Lung (tissue), 12 donors: ENCODE results near the gene ZNF532. TPM values are rescaled to one million over a fixed set of nuclear protein-coding genes. Genes with fewer than 3 reads are reported as not detected.

Source experiments
- ATAC-seq: fragments of 200-7000 bp; cut with Tn5 transposase; one replicate; pipeline ENCODE4 v1.9.1; 2020; ENCODE audit warnings: moderate number of reproducible peaks; ENCODE audit not compliant: insufficient read depth, low FRiP score
- DNase-seq, 3 donors: peaks; one replicate each; pipeline ENCODE4 v3.0.0-alpha.2; 2013 to 2017
- H3K27ac ChIP-seq, 2 donors: one replicate each; pipeline ENCODE4 v1.5.1; 2013; ENCODE audit warnings: mild to moderate bottlenecking in 2 of 2, moderate library complexity in 2 of 2, control low read depth in 1 of 2, inconsistent platforms in 1 of 2, low read depth in 1 of 2, low read length in 1 of 2
- H3K27me3 ChIP-seq, 3 donors: one replicate each; pipeline ENCODE4 v1.5.1; 2013; ENCODE audit warnings: low read length in 2 of 3; ENCODE audit not compliant: control insufficient read depth in 3 of 3, insufficient read depth in 3 of 3
- H3K36me3 ChIP-seq, 4 donors: one replicate each; pipeline ENCODE4 v1.5.1; 2013; ENCODE audit warnings: low read length in 4 of 4, mild to moderate bottlenecking in 1 of 4, moderate library complexity in 1 of 4; ENCODE audit not compliant: control insufficient read depth in 4 of 4, insufficient read depth in 4 of 4
- H3K4me1 ChIP-seq, 5 donors: one replicate each; pipeline ENCODE4 v1.5.1; 2013; ENCODE audit warnings: low read length in 5 of 5, mild to moderate bottlenecking in 2 of 5, moderate library complexity in 1 of 5; ENCODE audit not compliant: control insufficient read depth in 5 of 5, insufficient read depth in 5 of 5
- H3K4me3 ChIP-seq: one replicate; pipeline ENCODE4 v1.5.1; 2013; ENCODE audit warnings: mild to moderate bottlenecking, control low read depth, moderate library complexity
- H3K9ac ChIP-seq, 2 donors: one replicate each; pipeline ENCODE4 v1.5.1; 2013; ENCODE audit warnings: low read length in 2 of 2, control low read depth in 1 of 2; ENCODE audit not compliant: insufficient read depth in 1 of 2
- H3K9me3 ChIP-seq, 4 donors: one replicate each; pipeline ENCODE4 v1.5.1; 2013; ENCODE audit warnings: low read length in 3 of 4, mild to moderate bottlenecking in 1 of 4, moderate library complexity in 1 of 4; ENCODE audit not compliant: control insufficient read depth in 4 of 4, insufficient read depth in 3 of 4
- CTCF ChIP-seq: IDR thresholded peaks from 2 replicates; pipeline ENCODE4 v1.5.1; 2012; ENCODE audit warnings: mild to moderate bottlenecking; ENCODE audit errors: control extremely low read depth, extremely low read depth
- WGBS, 2 donors: extraction: QIAGEN DNeasy Blood & Tissue Kit; methylation state at CpG; one replicate each; pipeline ENCODE4 v1.1.7; 2013; 5-methylcytosine and 5-hydroxymethylcytosine counted together
- polyA plus RNA-seq, 2 donors: library from polyadenylated mRNA; stranded (reverse); fragments of 200-250 nt; gene quantifications; one replicate each; pipeline ENCODE4 v1.2.1, GENCODE V29; 2013
- total RNA-seq, 2 donors: library from RNA; depleted of rRNA in 1 of 2; stranded (reverse); fragments of >200 nt in 1 of 2; gene quantifications; one replicate each; pipeline ENCODE4 v1.2.1, GENCODE V29; 2014 to 2021
- donor health status: control.
- donor health status: control.
- donor health status: Bipolar disorder and iron deficiency.
- donor health status: healthy.
- donor health status: DM: yes; HTN: yes; CAD: no.

ZNF532 gene
- total and polyA plus RNA-seq, 4 donors = 12.3 to 128 (median 38.6) TPM

DNA sequence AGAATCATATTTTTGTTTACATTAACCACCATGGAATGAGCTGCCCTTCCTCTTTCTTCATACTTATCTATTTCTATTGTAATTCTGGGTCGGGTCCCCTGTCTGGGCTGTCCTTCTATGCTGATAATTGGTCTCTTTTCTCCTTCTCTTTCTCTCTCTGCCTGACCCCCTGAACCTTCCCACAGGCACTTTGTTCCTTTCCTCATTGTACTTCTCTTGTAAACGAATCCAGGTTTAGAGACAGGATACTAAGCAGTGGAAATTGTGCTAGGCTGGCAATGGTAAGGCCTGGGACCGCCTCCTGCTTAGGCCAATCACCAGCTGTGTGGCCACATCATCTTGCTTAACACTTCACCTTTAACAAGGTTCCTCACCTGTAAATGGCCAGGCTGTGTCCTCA is 137.0 kb downstream of the ZNF532 start:
- no peak overlapping the region for H3K27ac ChIP-seq
- TF ChIP-seq CTCF = no peak
- WGBS, 2 donors = 59 to 69% methylated on average over 3 of the region's 3 CpGs
- H3K27me3 ChIP-seq = no peaks in the 10 kb centered on the region
- H3K36me3 ChIP-seq = no peaks in the 10 kb centered on the region
- ATAC-seq (no peak), DNase-seq (no peak)
- no peak overlapping the region for H3K4me3 ChIP-seq
- H3K4me1 ChIP-seq = peaks cover 0 to 23% (median 4%) of the 10 kb centered on the region in 5 donors
- H3K9me3 ChIP-seq = peaks cover 0 to 3% (median 0%) of the 10 kb centered on the region in 4 donors
- no peak overlapping the region for H3K9ac ChIP-seq

DNA sequence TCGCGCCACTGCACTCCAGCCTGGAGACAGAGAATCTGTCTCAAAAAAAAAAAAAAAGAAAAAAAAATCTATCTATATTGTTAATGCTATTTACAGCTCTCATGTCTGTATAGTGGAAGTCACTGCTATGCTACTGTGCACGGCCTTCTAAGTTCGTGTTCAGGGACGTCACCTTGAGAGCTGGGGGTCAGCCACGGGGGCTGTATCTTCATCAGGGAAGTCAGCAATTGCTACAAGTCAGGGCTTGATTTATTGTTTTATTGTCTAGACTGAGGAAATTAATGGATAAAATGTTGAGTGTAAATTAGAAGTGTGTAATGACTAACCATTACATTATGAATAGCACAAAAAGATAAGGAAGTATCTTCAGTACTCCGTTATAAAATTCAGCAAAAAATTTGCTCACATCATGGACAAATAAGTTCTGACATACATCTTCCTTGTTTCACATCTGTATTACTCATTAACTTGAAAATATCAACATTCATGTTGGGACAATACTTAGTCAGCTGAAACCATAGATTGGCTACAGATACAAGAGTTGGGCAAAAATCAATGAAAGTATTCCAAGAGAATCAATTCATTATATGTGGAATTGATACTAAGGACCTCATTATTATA is 138.4 kb downstream of the ZNF532 start:
- ATAC-seq (no peak), DNase-seq (no peak)
- Histone ChIP-seq H3K36me3 (no peaks in the 10 kb centered on the region), H3K27ac (no peak overlapping the region), H3K4me1 (peaks cover 0 to 19% (median 2%) of the 10 kb centered on the region in 5 donors), H3K9ac (no peak overlapping the region), H3K27me3 (no peaks in the 10 kb centered on the region), H3K4me3 (no peak overlapping the region), H3K9me3 (peaks cover 0 to 3% (median 0%) of the 10 kb centered on the region in 4 donors)
- TF ChIP-seq CTCF = no peak
- WGBS, 2 donors = 79 to 86% methylated on average over 7 of the region's 7 CpGs

DNA sequence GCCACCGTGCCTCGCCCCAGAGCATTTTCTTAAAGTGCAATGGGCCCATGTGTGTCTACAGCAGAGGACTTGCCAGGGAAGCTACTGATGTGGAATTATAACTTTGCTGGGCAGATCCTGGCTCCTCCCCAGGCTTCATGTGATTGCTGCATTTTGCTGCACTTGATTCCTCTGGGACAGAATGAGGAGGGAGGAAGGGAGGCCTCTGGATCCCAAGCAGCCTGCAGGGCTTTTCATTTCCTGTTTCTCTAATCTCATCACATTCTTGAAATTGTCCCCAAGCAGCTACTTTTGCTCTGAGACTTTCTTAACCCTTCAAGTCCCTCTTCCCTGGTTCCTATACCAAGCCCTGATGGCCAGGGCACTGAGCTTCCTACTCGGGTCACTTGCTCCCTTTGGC is 140.6 kb downstream of the ZNF532 start:
- Histone ChIP-seq H3K9me3 (peaks cover 0 to 3% (median 0%) of the 10 kb centered on the region in 4 donors), H3K36me3 (no peaks in the 10 kb centered on the region), H3K9ac (no peak overlapping the region), H3K27ac (peak overlapping the region; percentile 24 to 77), H3K4me1 (peaks cover 0 to 8% (median 0%) of the 10 kb centered on the region in 5 donors), H3K27me3 (no peaks in the 10 kb centered on the region), H3K4me3 (no peak overlapping the region)
- no peak for TF ChIP-seq CTCF
- ATAC-seq = no peak
- 52 to 58% methylated on average over 3 of the region's 3 CpGs for WGBS, 2 donors
- DNase-seq = peak; percentile 65 to 83 (median 78)
